Loucy (cell line): Measurements from ENCODE around the gene CFAP97D2.

Experiments
- H2AFZ ChIP-seq: fragments of 200-600 bp; sonication (generic); 2 replicates; pipeline ENCODE4 v1.6.0; 2016; ENCODE audit warnings: antibody characterized with exemption, mild to moderate bottlenecking, low read length, moderate library complexity
- H3F3A ChIP-seq: fragments of 200-600 bp; 2 replicates; pipeline ENCODE4 v1.6.0; 2016; ENCODE audit warnings: antibody characterized with exemption, low read depth, mild to moderate bottlenecking
- H3K27me3 ChIP-seq: fragments of 200-600 bp; sonication (generic); 2 replicates; pipeline ENCODE4 v1.6.1; 2014; ENCODE audit warnings: low read length, mild to moderate bottlenecking; ENCODE audit not compliant: insufficient read depth, poor library complexity, severe bottlenecking
- H3K36me3 ChIP-seq: fragments of 200-600 bp; sonication (generic); 2 replicates; pipeline ENCODE4 v1.6.1; 2016; ENCODE audit warnings: low read length; ENCODE audit not compliant: insufficient read depth
- H3K4me1 ChIP-seq: fragments of 200-600 bp; sonication (generic); 2 replicates; pipeline ENCODE4 v1.5.1; 2014; ENCODE audit warnings: low read length, mild to moderate bottlenecking; ENCODE audit not compliant: insufficient read depth, poor library complexity, severe bottlenecking
- H3K4me2 ChIP-seq: fragments of 200-600 bp; sonication (generic); 2 replicates; pipeline ENCODE4 v1.6.0; 2014; ENCODE audit warnings: antibody characterized with exemption, low read length, low read depth, mild to moderate bottlenecking; ENCODE audit not compliant: poor library complexity, severe bottlenecking
- H3K4me3 ChIP-seq: fragments of 200-600 bp; sonication (generic); 2 replicates; pipeline ENCODE4 v1.5.1; 2014; ENCODE audit warnings: low read length, mild to moderate bottlenecking, mixed read lengths; ENCODE audit not compliant: poor library complexity, severe bottlenecking
- H3K79me2 ChIP-seq: fragments of 200-600 bp; sonication (generic); 2 replicates; pipeline ENCODE4 v1.6.1; 2014; ENCODE audit warnings: low read length; ENCODE audit not compliant: insufficient read depth
- H3K9ac ChIP-seq: fragments of 200-600 bp; sonication (generic); 2 replicates; pipeline ENCODE4 v1.6.0; 2014; ENCODE audit warnings: mild to moderate bottlenecking, low read depth, low read length, moderate library complexity; ENCODE audit not compliant: poor library complexity, severe bottlenecking
- H3K9me2 ChIP-seq: fragments of 200-600 bp; sonication (generic); replicated peaks from 2 replicates; pipeline ENCODE4 v1.6.1; 2016; ENCODE audit warnings: low read depth, low read length, mixed read lengths
- H3K9me3 ChIP-seq: fragments of 200-600 bp; sonication (generic); 2 replicates; pipeline ENCODE4 v1.6.1; 2014; ENCODE audit warnings: mild to moderate bottlenecking, antibody characterized with exemption, low read length, low read depth; ENCODE audit not compliant: insufficient read depth
- H4K20me1 ChIP-seq: fragments of 200-600 bp; sonication (generic); 2 replicates; pipeline ENCODE4 v1.6.0; 2014; ENCODE audit warnings: antibody characterized with exemption, low read length, mild to moderate bottlenecking; ENCODE audit not compliant: insufficient read depth, poor library complexity, severe bottlenecking
- EZH2phosphoT487 ChIP-seq: fragments of 200-600 bp; IDR thresholded peaks from 2 replicates; pipeline ENCODE4 v1.6.1; 2018; ENCODE audit warnings: antibody characterized with exemption, mild to moderate bottlenecking, moderate library complexity, borderline replicate concordance
- TF ChIP-seq, protein P1 (sequence below): fragments of 200-600 bp; sonication (generic); conservative IDR thresholded peaks from 2 replicates; pipeline ENCODE4 v1.5.1; 2014; ENCODE audit warnings: mild to moderate bottlenecking, antibody characterized with exemption, low read length

The CFAP97D2 gene

DNA sequence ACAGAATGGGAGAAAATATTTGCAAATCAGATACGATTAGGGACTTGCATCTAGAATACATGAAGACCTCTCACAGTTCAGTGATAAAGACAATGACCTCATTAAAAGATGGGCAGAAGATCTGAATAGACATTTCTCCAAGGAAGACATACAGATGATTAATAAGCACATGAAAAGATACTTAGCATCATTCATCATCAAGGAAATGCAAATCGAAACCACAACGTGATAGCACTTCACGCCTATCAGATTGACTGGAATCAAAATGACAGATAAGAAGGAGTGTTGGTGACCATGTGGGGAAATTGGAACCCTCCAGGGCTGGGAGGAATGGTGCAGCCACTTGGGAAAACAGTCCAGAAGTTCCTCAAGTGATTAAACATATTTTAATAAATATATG is 25.8 kb downstream of the CFAP97D2 start:
- H3F3A ChIP-seq: no peaks in the 10 kb centered on the region
- no peak overlapping the region for H3K4me3 ChIP-seq
- peaks cover 26% of the 10 kb centered on the region for H3K4me1 ChIP-seq
- H3K79me2 ChIP-seq: no peaks in the 10 kb centered on the region
- H4K20me1 ChIP-seq: no peaks in the 10 kb centered on the region
- H3K9ac ChIP-seq: no peak overlapping the region
- no peak overlapping the region for H2AFZ ChIP-seq
- no peaks in the 10 kb centered on the region for H3K36me3 ChIP-seq
- no peaks in the 10 kb centered on the region for H3K27me3 ChIP-seq
- no peak overlapping the region for H3K4me2 ChIP-seq
- H3K9me3 ChIP-seq: no peaks in the 10 kb centered on the region
- no peak for TF ChIP-seq EZH2phosphoT487
- TF ChIP-seq, protein P1, sequence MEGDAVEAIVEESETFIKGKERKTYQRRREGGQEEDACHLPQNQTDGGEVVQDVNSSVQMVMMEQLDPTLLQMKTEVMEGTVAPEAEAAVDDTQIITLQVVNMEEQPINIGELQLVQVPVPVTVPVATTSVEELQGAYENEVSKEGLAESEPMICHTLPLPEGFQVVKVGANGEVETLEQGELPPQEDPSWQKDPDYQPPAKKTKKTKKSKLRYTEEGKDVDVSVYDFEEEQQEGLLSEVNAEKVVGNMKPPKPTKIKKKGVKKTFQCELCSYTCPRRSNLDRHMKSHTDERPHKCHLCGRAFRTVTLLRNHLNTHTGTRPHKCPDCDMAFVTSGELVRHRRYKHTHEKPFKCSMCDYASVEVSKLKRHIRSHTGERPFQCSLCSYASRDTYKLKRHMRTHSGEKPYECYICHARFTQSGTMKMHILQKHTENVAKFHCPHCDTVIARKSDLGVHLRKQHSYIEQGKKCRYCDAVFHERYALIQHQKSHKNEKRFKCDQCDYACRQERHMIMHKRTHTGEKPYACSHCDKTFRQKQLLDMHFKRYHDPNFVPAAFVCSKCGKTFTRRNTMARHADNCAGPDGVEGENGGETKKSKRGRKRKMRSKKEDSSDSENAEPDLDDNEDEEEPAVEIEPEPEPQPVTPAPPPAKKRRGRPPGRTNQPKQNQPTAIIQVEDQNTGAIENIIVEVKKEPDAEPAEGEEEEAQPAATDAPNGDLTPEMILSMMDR: no peak
- H3K9me2 ChIP-seq: no peaks in the 10 kb centered on the region

DNA sequence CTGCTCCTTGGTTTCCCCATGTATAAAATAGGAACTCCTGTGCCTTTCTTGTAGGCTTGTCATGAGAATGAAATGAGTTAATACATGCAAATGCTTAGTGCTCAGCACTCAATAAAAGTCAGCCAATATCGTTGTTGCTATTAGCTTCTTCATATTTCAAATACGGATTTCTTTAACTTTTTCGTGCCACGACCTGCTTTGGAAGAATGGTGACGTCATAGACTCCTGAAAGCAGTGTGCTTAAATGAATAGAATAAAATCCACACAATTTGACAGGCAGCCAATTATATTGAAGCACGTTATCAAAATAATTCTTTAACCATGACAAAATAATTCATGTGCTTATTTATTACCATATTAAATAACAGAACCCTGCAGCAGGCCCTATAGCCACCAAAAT is 29.1 kb downstream of the CFAP97D2 start:
- no peak overlapping the region for H2AFZ ChIP-seq
- no peaks in the 10 kb centered on the region for H3K9me3 ChIP-seq
- no peaks in the 10 kb centered on the region for H3K36me3 ChIP-seq
- no peaks in the 10 kb centered on the region for H4K20me1 ChIP-seq
- H3K79me2 ChIP-seq: no peaks in the 10 kb centered on the region
- H3K4me1 ChIP-seq: peaks cover 21% of the 10 kb centered on the region
- no peak overlapping the region for H3K4me2 ChIP-seq
- no peak overlapping the region for H3K9ac ChIP-seq
- H3K9me2 ChIP-seq: no peaks in the 10 kb centered on the region
- no peak for TF ChIP-seq EZH2phosphoT487
- TF ChIP-seq, protein P1: no peak
- no peak overlapping the region for H3K4me3 ChIP-seq
- H3K27me3 ChIP-seq: no peaks in the 10 kb centered on the region
- no peaks in the 10 kb centered on the region for H3F3A ChIP-seq

DNA sequence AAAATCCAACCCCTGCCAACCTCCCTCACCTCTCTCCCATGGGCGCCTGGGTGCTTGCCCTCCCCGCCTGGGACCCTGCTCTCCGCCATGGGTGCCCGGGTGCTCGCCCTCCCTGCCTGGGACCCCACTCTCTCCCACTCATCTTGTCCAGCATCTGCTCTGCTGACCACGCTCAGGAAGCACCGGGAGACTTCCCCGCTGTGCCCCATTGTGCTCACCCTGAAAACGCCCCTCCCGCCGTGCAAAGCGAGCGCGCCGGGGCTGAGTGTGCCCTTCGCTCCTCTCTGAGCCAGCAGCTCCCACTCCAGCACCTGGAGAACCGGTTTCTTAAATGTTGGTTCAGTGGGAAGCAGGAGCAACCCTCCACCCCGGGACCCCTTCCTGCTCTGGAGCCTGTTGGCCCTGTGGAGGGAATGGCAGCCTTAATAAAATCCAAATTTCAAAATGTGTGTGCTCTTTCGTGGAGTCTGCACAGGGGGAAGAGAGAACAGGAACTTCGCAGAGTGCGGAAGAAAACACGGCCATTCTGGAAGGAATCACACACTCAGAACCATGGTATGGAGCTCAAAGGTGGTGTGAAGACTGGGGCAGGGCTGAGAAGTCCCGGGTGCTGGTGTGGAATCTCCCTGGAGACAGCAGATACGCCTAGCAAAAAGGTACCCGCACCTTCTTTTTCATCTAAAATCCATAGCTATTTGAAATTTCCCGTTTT is 32.5 kb downstream of the CFAP97D2 start:
- Histone ChIP-seq H3K4me2 (no peak overlapping the region), H4K20me1 (no peaks in the 10 kb centered on the region), H2AFZ (no peak overlapping the region), H3K9me2 (no peaks in the 10 kb centered on the region), H3K27me3 (no peaks in the 10 kb centered on the region), H3K36me3 (no peaks in the 10 kb centered on the region), H3K9ac (no peak overlapping the region), H3K79me2 (no peaks in the 10 kb centered on the region), H3K9me3 (no peaks in the 10 kb centered on the region), H3K4me3 (no peak overlapping the region), H3F3A (no peaks in the 10 kb centered on the region), H3K4me1 (peaks cover 4% of the 10 kb centered on the region)
- TF ChIP-seq, protein P1: no peak
- TF ChIP-seq EZH2phosphoT487: no peak
